ENCODE data around the gene H1-8.

GRCh38 chr3:129536374-129536667 is 6.7 kb upstream of the H1-8 start:
- TF ChIP-seq CTCF (conservative IDR thresholded peaks at IDR 0.05) (no peak), EZH2 (IDR thresholded peaks at IDR 0.05; ENCODE audit: low read depth) (no peak)
